ENCODE results near the gene IMPDH1.

GRCh38 chr7:128374041-128374440 is 35.7 kb downstream of the IMPDH1 start:
- TF ChIP-seq CTCF (IDR thresholded peaks at IDR 0.05) (no peak), POLR2A (IDR thresholded peaks at IDR 0.05) (no peak), POLR2AphosphoS5 (IDR thresholded peaks at IDR 0.05; ENCODE audit: insufficient read depth in 1 of 2, low read depth in 1 of 2) (no peak)

Measured in vagina (tissue), 2 donors.